ENCODE results near the gene ARMC7.

Gene ARMC7

GRCh38 chr17:75103601-75104554 is 5.9 kb upstream of the ARMC7 start:
- TF ChIP-seq CTCF (IDR thresholded peaks at IDR 0.05; ENCODE audit: borderline replicate concordance, insufficient read depth, low read depth, low read length): no peak
- no peak overlapping the region for H3K4me3 ChIP-seq (ENCODE audit: low read depth, low read length)

GRCh38 chr17:75105126-75106080 is 4.4 kb upstream of the ARMC7 start:
- no peak overlapping the region for H3K4me3 ChIP-seq (ENCODE audit: low read depth, low read length)
- TF ChIP-seq CTCF (IDR thresholded peaks at IDR 0.05; ENCODE audit: borderline replicate concordance, insufficient read depth, low read depth, low read length): peak; percentile 87

- no peak for TF ChIP-seq CTCF (IDR thresholded peaks at IDR 0.05; ENCODE audit: borderline replicate concordance, insufficient read depth, low read depth, low read length)
- no peak overlapping the region for H3K4me3 ChIP-seq (ENCODE audit: low read depth, low read length)
Measured at GRCh38 chr17:75108193-75108592, 1.6 kb upstream of the ARMC7 start.

- no peak for TF ChIP-seq CTCF (IDR thresholded peaks at IDR 0.05; ENCODE audit: borderline replicate concordance, insufficient read depth, low read depth, low read length)
- peak overlapping the region; percentile 75 for H3K4me3 ChIP-seq (ENCODE audit: low read depth, low read length)
Measured at GRCh38 chr17:75109046-75109406, 743 bp upstream of the ARMC7 start.

GRCh38 chr17:75110234-75110937 is 617 bp downstream of the ARMC7 start:
- no peak for TF ChIP-seq CTCF (IDR thresholded peaks at IDR 0.05; ENCODE audit: borderline replicate concordance, insufficient read depth, low read depth, low read length)

GRCh38 chr17:75111777-75112335 is 2.1 kb downstream of the ARMC7 start:
- TF ChIP-seq CTCF (IDR thresholded peaks at IDR 0.05; ENCODE audit: borderline replicate concordance, insufficient read depth, low read depth, low read length): no peak
- H3K4me3 ChIP-seq (ENCODE audit: low read depth, low read length): no peak overlapping the region

More at GRCh38 chr17:75110234-75110937, 617 bp downstream of the ARMC7 start:
- peak overlapping the region; percentile 75 for H3K4me3 ChIP-seq (ENCODE audit: low read depth, low read length)

All from GM12875 (cell line).